Suprapubic skin (tissue), 4 donors: ENCODE data around the gene TBC1D22A. TPM values are rescaled to one million over a fixed set of nuclear protein-coding genes. Genes with fewer than 3 reads are reported as not detected.

Source experiments
- DNase-seq, 2 donors: peaks; one replicate each; pipeline ENCODE4 v3.0.0-alpha.2; 2019; ENCODE audit warnings: low spot score in 2 of 2
- H3K27ac ChIP-seq: fragments of 200-600 bp; sonication (generic); one replicate; pipeline ENCODE4 v1.5.1; 2019
- H3K27me3 ChIP-seq: fragments of 200-600 bp; sonication (generic); one replicate; pipeline ENCODE4 v1.5.1; 2019
- H3K36me3 ChIP-seq: fragments of 200-600 bp; sonication (generic); one replicate; pipeline ENCODE4 v1.5.1; 2019
- H3K4me1 ChIP-seq: fragments of 200-600 bp; sonication (generic); one replicate; pipeline ENCODE4 v1.5.1; 2019
- H3K4me3 ChIP-seq: fragments of 200-600 bp; sonication (generic); one replicate; pipeline ENCODE4 v1.5.1; 2019; ENCODE audit warnings: mild to moderate bottlenecking
- H3K9me3 ChIP-seq: fragments of 200-600 bp; sonication (generic); one replicate; pipeline ENCODE4 v1.5.1; 2019
- CTCF ChIP-seq, 2 donors: fragments of 200-600 bp in 1 of 2; fragments of 450-650 bp in 1 of 2; sonication (generic) in 1 of 2; IDR thresholded peaks; one replicate each; pipeline ENCODE4 v1.5.1; 2016 to 2019; ENCODE audit warnings: antibody characterized with exemption in 2 of 2, mild to moderate bottlenecking in 1 of 2, moderate library complexity in 1 of 2
- EP300 ChIP-seq: sonication (generic); formaldehyde crosslinking; IDR thresholded peaks from one replicate; pipeline ENCODE4 v1.6.1; 2017; ENCODE audit warnings: antibody characterized with exemption
- POLR2A ChIP-seq, 2 donors: fragments of 450-650 bp; IDR thresholded peaks; one replicate each; pipeline ENCODE4 v1.6.1; 2017; ENCODE audit warnings: antibody characterized with exemption in 2 of 2, mild to moderate bottlenecking in 2 of 2, moderate library complexity in 2 of 2
- POLR2AphosphoS5 ChIP-seq, 3 donors: sonication (generic); formaldehyde crosslinking; IDR thresholded peaks; one replicate each; pipeline ENCODE4 v1.6.1; 2017; ENCODE audit warnings: antibody characterized with exemption in 3 of 3
- WGBS: methylation state at CpG from one replicate; pipeline ENCODE4 v1.1.5; 2018; 5-methylcytosine and 5-hydroxymethylcytosine counted together
- total RNA-seq, 4 donors: library from RNA; depleted of rRNA; stranded (reverse); fragments of >200 nt; gene quantifications; one replicate each; pipeline ENCODE4 v1.1.0, GENCODE V29; 2016

The TBC1D22A gene
- total RNA-seq, 4 donors from 2014 or later = 24.8 to 43.2 (median 35.4) TPM

- no peak for DNase-seq
- Histone ChIP-seq H3K4me1 (no peaks in the 10 kb centered on the region), H3K27ac (no peak overlapping the region)
Measured at GRCh38 chr22:46913351-46913750, 150.9 kb downstream of the TBC1D22A start.

GRCh38 chr22:46914481-46914880, 152.0 kb downstream of the TBC1D22A start:
- WGBS = 90% methylated on average over 10 of the region's 10 CpGs
- TF ChIP-seq POLR2AphosphoS5 (IDR thresholded peaks at IDR 0.05) = no peak
- no peak for TF ChIP-seq POLR2A (IDR thresholded peaks at IDR 0.05)
- TF ChIP-seq EP300 = no peak
- no peak overlapping the region for H3K27ac ChIP-seq
- peaks cover 49% of the 10 kb centered on the region for H3K36me3 ChIP-seq
- no peak overlapping the region for H3K4me3 ChIP-seq
- H3K4me1 ChIP-seq = no peaks in the 10 kb centered on the region
- DNase-seq = no peak
- H3K27me3 ChIP-seq = no peaks in the 10 kb centered on the region
- H3K9me3 ChIP-seq = no peaks in the 10 kb centered on the region

More at GRCh38 chr22:46913351-46913750, 150.9 kb downstream of the TBC1D22A start:
- Histone ChIP-seq H3K36me3 (peaks cover 45% of the 10 kb centered on the region), H3K27me3 (no peaks in the 10 kb centered on the region), H3K9me3 (no peaks in the 10 kb centered on the region), H3K4me3 (no peak overlapping the region)
- TF ChIP-seq POLR2A (IDR thresholded peaks at IDR 0.05) = no peak
- TF ChIP-seq CTCF (IDR thresholded peaks at IDR 0.05) = no peak
- no peak for TF ChIP-seq EP300
- TF ChIP-seq POLR2AphosphoS5 (IDR thresholded peaks at IDR 0.05) = no peak
- WGBS = 73% methylated on average over 3 of the region's 3 CpGs

- peak; percentile 44 to 46 for DNase-seq
- no peak overlapping the region for H3K27ac ChIP-seq
- no peaks in the 10 kb centered on the region for H3K4me1 ChIP-seq
- no peak overlapping the region for H3K4me3 ChIP-seq
- H3K9me3 ChIP-seq = no peaks in the 10 kb centered on the region
- H3K27me3 ChIP-seq = no peaks in the 10 kb centered on the region
- 85% methylated on average over 18 of the region's 21 CpGs for WGBS
- no peak for TF ChIP-seq CTCF (IDR thresholded peaks at IDR 0.05)
- no peak for TF ChIP-seq EP300
- TF ChIP-seq POLR2A (IDR thresholded peaks at IDR 0.05) = no peak
- TF ChIP-seq POLR2AphosphoS5 (IDR thresholded peaks at IDR 0.05) = no peak
- peaks cover 49% of the 10 kb centered on the region for H3K36me3 ChIP-seq
Measured at GRCh38 chr22:46914916-46915894, 152.8 kb downstream of the TBC1D22A start.

GRCh38 chr22:46915950-46916730, 153.7 kb downstream of the TBC1D22A start:
- H3K27me3 ChIP-seq = no peaks in the 10 kb centered on the region
- peaks cover 50% of the 10 kb centered on the region for H3K36me3 ChIP-seq
- peak; percentile 34 to 71 for DNase-seq
- WGBS = 96% methylated on average over 12 of the region's 12 CpGs
- no peak overlapping the region for H3K4me3 ChIP-seq
- TF ChIP-seq EP300 (no peak), CTCF (IDR thresholded peaks at IDR 0.05) (no peak), POLR2A (IDR thresholded peaks at IDR 0.05) (no peak), POLR2AphosphoS5 (IDR thresholded peaks at IDR 0.05) (no peak)
- H3K9me3 ChIP-seq = no peaks in the 10 kb centered on the region
- H3K4me1 ChIP-seq = no peaks in the 10 kb centered on the region
- no peak overlapping the region for H3K27ac ChIP-seq

- TF ChIP-seq POLR2AphosphoS5 (IDR thresholded peaks at IDR 0.05) (no peak), EP300 (no peak), CTCF (IDR thresholded peaks at IDR 0.05) (no peak), POLR2A (IDR thresholded peaks at IDR 0.05) (no peak)
- H3K4me3 ChIP-seq = no peak overlapping the region
- H3K9me3 ChIP-seq = peaks cover 7% of the 10 kb centered on the region
- WGBS = 92% methylated on average over 23 of the region's 23 CpGs
- H3K36me3 ChIP-seq = peaks cover 52% of the 10 kb centered on the region
- no peaks in the 10 kb centered on the region for H3K4me1 ChIP-seq
- peak; percentile 21 to 45 for DNase-seq
- H3K27me3 ChIP-seq = no peaks in the 10 kb centered on the region
- H3K27ac ChIP-seq = no peak overlapping the region
Measured at GRCh38 chr22:46916886-46917770, 154.7 kb downstream of the TBC1D22A start.
